Stimulated activated CD4-positive, alpha-beta T cell treated with anti-CD3 and anti-CD28 coated beads, Interleukin-1b, Interleukin-23, amount 100 ng/mL, for 1 hour (primary cell): ENCODE results near the gene NOD1.
"Not testable (repeated sequence)": the region's sequence is repeated elsewhere in the genome, so short reads cannot be mapped to it uniquely, and the experiment has no call there.

Experiments used
- DNase-seq, 2 donors: peaks; one replicate each; pipeline ENCODE4 v3.0.0-alpha.2; 2020; ENCODE audit warnings: low read depth in 2 of 2

The NOD1 gene

GRCh38 chr7:30503274-30504212 is 25.0 kb upstream of the NOD1 start:
- DNase-seq: no peak

- DNase-seq: no peak
These were observed 24.1 kb upstream of the NOD1 start for GRCh38 chr7:30502470-30503251.

- DNase-seq: no peak
These were observed 22.7 kb upstream of the NOD1 start for GRCh38 chr7:30501264-30501663.

- no peak for DNase-seq
These were observed 14.6 kb upstream of the NOD1 start for GRCh38 chr7:30493228-30493627.

GRCh38 chr7:30491417-30491816 is 12.8 kb upstream of the NOD1 start:
- no peak for DNase-seq

GRCh38 chr7:30487371-30487770 is 8.8 kb upstream of the NOD1 start:
- no peak for DNase-seq

GRCh38 chr7:30485667-30486066 is 7.1 kb upstream of the NOD1 start:
- no peak for DNase-seq

GRCh38 chr7:30481416-30481815 is 2.8 kb upstream of the NOD1 start:
- not testable (repeated sequence) for DNase-seq

- DNase-seq: no peak
These were observed 877 bp upstream of the NOD1 start for GRCh38 chr7:30479202-30480120.

- DNase-seq: no peak
These were observed 2.0 kb downstream of the NOD1 start for GRCh38 chr7:30476459-30477145.

- no peak for DNase-seq
These were observed 3.0 kb downstream of the NOD1 start for GRCh38 chr7:30475580-30475979.

- DNase-seq: no peak
These were observed 3.7 kb downstream of the NOD1 start for GRCh38 chr7:30474893-30475292.

- no peak for DNase-seq
These were observed 4.1 kb downstream of the NOD1 start for GRCh38 chr7:30474485-30474884.

GRCh38 chr7:30473903-30474302 is 4.7 kb downstream of the NOD1 start:
- no peak for DNase-seq

GRCh38 chr7:30472784-30473775 is 5.5 kb downstream of the NOD1 start:
- no peak for DNase-seq

GRCh38 chr7:30472081-30472783 is 6.4 kb downstream of the NOD1 start:
- no peak for DNase-seq

GRCh38 chr7:30471205-30471604 is 7.4 kb downstream of the NOD1 start:
- no peak for DNase-seq

GRCh38 chr7:30470771-30471170 is 7.8 kb downstream of the NOD1 start:
- DNase-seq: no peak

- no peak for DNase-seq
These were observed 8.3 kb downstream of the NOD1 start for GRCh38 chr7:30470163-30470770.
